Keratinocyte (primary cell): ENCODE measurements around the gene ZNF581.

Experiments used
- EZH2 ChIP-seq: IDR thresholded peaks from one replicate; pipeline ENCODE4 v1.6.1; 2012; ENCODE audit warnings: inconsistent platforms, mild to moderate bottlenecking, low read length, moderate library complexity
- TF ChIP-seq, protein P1 (sequence below), 3 experiments: IDR thresholded peaks in 1 of 3; conservative IDR thresholded peaks in 1 of 3; optimal IDR thresholded peaks in 1 of 3; 2 replicates in 2 of 3; 3 replicates in 1 of 3; pipeline versions ENCODE3 to v1.5.1; 2011; ENCODE audit warnings: low read length in 3 of 3, mild to moderate bottlenecking in 3 of 3, moderate library complexity in 2 of 3, control low read depth in 1 of 3, inconsistent platforms in 1 of 3; ENCODE audit not compliant: insufficient read depth in 2 of 3; ENCODE audit errors: extremely low read depth in 1 of 3

DNA sequence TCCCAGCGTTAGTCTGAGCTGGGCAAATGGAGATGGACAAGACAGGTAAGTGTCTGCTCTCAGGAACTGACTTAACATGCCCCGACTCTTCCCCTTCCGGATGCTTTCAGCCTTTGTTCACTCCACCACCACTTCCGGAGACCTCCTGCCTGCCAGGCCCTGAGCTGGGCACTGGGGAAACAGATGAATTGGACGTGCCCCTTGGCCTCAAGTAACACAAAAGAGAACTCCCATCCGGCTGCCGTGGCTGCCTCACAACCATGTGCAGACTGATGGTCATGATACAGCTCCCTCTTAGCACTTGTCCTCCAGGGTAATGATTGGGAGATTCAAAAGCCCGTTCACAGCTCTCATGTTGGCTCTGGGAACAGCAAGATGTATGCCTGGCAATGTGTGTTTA lies 26.0 kb upstream of the ZNF581 start:
- TF ChIP-seq, protein P1, sequence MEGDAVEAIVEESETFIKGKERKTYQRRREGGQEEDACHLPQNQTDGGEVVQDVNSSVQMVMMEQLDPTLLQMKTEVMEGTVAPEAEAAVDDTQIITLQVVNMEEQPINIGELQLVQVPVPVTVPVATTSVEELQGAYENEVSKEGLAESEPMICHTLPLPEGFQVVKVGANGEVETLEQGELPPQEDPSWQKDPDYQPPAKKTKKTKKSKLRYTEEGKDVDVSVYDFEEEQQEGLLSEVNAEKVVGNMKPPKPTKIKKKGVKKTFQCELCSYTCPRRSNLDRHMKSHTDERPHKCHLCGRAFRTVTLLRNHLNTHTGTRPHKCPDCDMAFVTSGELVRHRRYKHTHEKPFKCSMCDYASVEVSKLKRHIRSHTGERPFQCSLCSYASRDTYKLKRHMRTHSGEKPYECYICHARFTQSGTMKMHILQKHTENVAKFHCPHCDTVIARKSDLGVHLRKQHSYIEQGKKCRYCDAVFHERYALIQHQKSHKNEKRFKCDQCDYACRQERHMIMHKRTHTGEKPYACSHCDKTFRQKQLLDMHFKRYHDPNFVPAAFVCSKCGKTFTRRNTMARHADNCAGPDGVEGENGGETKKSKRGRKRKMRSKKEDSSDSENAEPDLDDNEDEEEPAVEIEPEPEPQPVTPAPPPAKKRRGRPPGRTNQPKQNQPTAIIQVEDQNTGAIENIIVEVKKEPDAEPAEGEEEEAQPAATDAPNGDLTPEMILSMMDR (optimal IDR thresholded peaks at IDR 0.05 in 1 of 3, IDR thresholded peaks at IDR 0.05 in 1 of 3, conservative IDR thresholded peaks at IDR 0.05 in 1 of 3; ENCODE audit: extremely low read depth in 1 of 3, insufficient read depth in 2 of 3, low read length in 3 of 3): no peak
- no peak for TF ChIP-seq EZH2
